ENCODE measurements around the gene PLXDC2. TPM values are rescaled to one million over a fixed set of nuclear protein-coding genes. Genes with fewer than 3 reads are reported as not detected.

Gene PLXDC2
- total and polyA plus RNA-seq, 2 experiments from 2014 or later = 13.5 to 19.4 TPM

GRCh38 chr10:19961076-19962053 is 145.1 kb downstream of the PLXDC2 start:
- TF ChIP-seq EZH2 (IDR thresholded peaks at IDR 0.05; ENCODE audit: low read depth, unreplicated experiment) = no peak
- Histone ChIP-seq H4K20me1 (replicated peaks; ENCODE audit: insufficient read depth) (no peaks in the 10 kb centered on the region), H3K27me3 (ENCODE audit: insufficient read depth) (no peaks in the 10 kb centered on the region), H3K4me3 (no peak overlapping the region), H3K27ac (ENCODE audit: low read depth) (no peak overlapping the region), H3K36me3 (ENCODE audit: insufficient read depth) (no peaks in the 10 kb centered on the region), H3F3A (replicated peaks; ENCODE audit: low read depth) (no peaks in the 10 kb centered on the region), H3K4me2 (no peak overlapping the region), H3K9me2 (ENCODE audit: insufficient read depth) (no peaks in the 10 kb centered on the region), H3K79me2 (replicated peaks; ENCODE audit: insufficient read depth) (peaks cover 28% of the 10 kb centered on the region), H3K4me1 (ENCODE audit: insufficient read depth) (peaks cover 35% of the 10 kb centered on the region), H2AFZ (no peak overlapping the region)
- Mint-ChIP-seq H3K4me1 (peaks cover 59% of the 10 kb centered on the region), H3K36me3 (ENCODE audit: low read depth) (0 out of 3 replicates have a peak, but pooled peaks cover 2% of the 10 kb centered on the region), H3K27me3 (ENCODE audit: insufficient read depth, low read depth, poor library complexity) (no peaks in the 10 kb centered on the region), H3K27ac (no peak overlapping the region), H3K9me3 (no peaks in the 10 kb centered on the region), H3K4me3 (no peak overlapping the region)
- no peak for ATAC-seq
- no peak for DNase-seq (ENCODE audit: low spot score)

- Histone ChIP-seq H2AFZ (no peak overlapping the region), H3K27me3 (ENCODE audit: insufficient read depth) (no peaks in the 10 kb centered on the region), H3K4me2 (no peak overlapping the region), H4K20me1 (replicated peaks; ENCODE audit: insufficient read depth) (no peaks in the 10 kb centered on the region), H3K9me2 (ENCODE audit: insufficient read depth) (no peaks in the 10 kb centered on the region), H3K4me1 (ENCODE audit: insufficient read depth) (peaks cover 42% of the 10 kb centered on the region), H3K79me2 (replicated peaks; ENCODE audit: insufficient read depth) (peaks cover 28% of the 10 kb centered on the region), H3K27ac (ENCODE audit: low read depth) (peak overlapping the region; percentile 58; the same call in 1 of the 2 replicates), H3K36me3 (ENCODE audit: insufficient read depth) (no peaks in the 10 kb centered on the region), H3F3A (replicated peaks; ENCODE audit: low read depth) (no peaks in the 10 kb centered on the region), H3K4me3 (no peak overlapping the region)
- no peaks in the 10 kb centered on the region for H3K27me3 Mint-ChIP-seq (ENCODE audit: insufficient read depth, low read depth, poor library complexity)
- H3K27ac Mint-ChIP-seq = no peak overlapping the region; the same call in 1 of the 2 replicates
- peak; percentile 84 for ATAC-seq
- H3K36me3 Mint-ChIP-seq (ENCODE audit: low read depth) = 0 out of 3 replicates have a peak, but pooled peaks cover 2% of the 10 kb centered on the region
- no peaks in the 10 kb centered on the region for H3K9me3 Mint-ChIP-seq
- peaks cover 69% of the 10 kb centered on the region for H3K4me1 Mint-ChIP-seq
- no peak overlapping the region for H3K4me3 Mint-ChIP-seq
- peak; percentile 54 for DNase-seq (ENCODE audit: low spot score)
- no peak for TF ChIP-seq ZNF114 (CRISPR knock-in tag; IDR thresholded peaks at IDR 0.05)
- no peak for TF ChIP-seq POLR2AphosphoS5 (IDR thresholded peaks at IDR 0.05; ENCODE audit: low read depth)
- no peak for TF ChIP-seq CREB1 (CRISPR knock-in tag; IDR thresholded peaks at IDR 0.05; ENCODE audit: low read depth)
- no peak for TF ChIP-seq EZH2 (IDR thresholded peaks at IDR 0.05; ENCODE audit: low read depth, unreplicated experiment)
- no peak for TF ChIP-seq ETS1 (IDR thresholded peaks at IDR 0.05)
- no peak for TF ChIP-seq NANOG (IDR thresholded peaks at IDR 0.05; ENCODE audit: borderline replicate concordance)
- no peak for TF ChIP-seq CTCF (conservative IDR thresholded peaks at IDR 0.05; ENCODE audit: low read depth in 2 of 2)
- TF ChIP-seq EZH2phosphoT487 (IDR thresholded peaks at IDR 0.05; ENCODE audit: unreplicated experiment) = no peak
- TF ChIP-seq ZNF331 (CRISPR knock-in tag; IDR thresholded peaks at IDR 0.05; ENCODE audit: low read depth) = no peak
- TF ChIP-seq REST (IDR thresholded peaks at IDR 0.05; ENCODE audit: unreplicated experiment) = no peak
- no peak for TF ChIP-seq JUNB (IDR thresholded peaks at IDR 0.05; ENCODE audit: unreplicated experiment)
These were observed 148.4 kb downstream of the PLXDC2 start for GRCh38 chr10:19964625-19965024.
